Activated CD4-positive, CD25-positive, alpha-beta regulatory T cell treated with anti-CD3 and anti-CD28 coated beads, Interleukin-2, amount 50 U/mL, for 72 hours (primary cell): Measurements from ENCODE around the gene ZNF366.
A peak's percentile ranks its signal among the peaks of the same experiment; 100 is the strongest.

Experiments used
- DNase-seq: peaks from one replicate; pipeline ENCODE4 v3.0.0; 2021

The ZNF366 gene, protein sequence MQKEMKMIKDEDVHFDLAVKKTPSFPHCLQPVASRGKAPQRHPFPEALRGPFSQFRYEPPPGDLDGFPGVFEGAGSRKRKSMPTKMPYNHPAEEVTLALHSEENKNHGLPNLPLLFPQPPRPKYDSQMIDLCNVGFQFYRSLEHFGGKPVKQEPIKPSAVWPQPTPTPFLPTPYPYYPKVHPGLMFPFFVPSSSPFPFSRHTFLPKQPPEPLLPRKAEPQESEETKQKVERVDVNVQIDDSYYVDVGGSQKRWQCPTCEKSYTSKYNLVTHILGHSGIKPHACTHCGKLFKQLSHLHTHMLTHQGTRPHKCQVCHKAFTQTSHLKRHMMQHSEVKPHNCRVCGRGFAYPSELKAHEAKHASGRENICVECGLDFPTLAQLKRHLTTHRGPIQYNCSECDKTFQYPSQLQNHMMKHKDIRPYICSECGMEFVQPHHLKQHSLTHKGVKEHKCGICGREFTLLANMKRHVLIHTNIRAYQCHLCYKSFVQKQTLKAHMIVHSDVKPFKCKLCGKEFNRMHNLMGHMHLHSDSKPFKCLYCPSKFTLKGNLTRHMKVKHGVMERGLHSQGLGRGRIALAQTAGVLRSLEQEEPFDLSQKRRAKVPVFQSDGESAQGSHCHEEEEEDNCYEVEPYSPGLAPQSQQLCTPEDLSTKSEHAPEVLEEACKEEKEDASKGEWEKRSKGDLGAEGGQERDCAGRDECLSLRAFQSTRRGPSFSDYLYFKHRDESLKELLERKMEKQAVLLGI

DNA sequence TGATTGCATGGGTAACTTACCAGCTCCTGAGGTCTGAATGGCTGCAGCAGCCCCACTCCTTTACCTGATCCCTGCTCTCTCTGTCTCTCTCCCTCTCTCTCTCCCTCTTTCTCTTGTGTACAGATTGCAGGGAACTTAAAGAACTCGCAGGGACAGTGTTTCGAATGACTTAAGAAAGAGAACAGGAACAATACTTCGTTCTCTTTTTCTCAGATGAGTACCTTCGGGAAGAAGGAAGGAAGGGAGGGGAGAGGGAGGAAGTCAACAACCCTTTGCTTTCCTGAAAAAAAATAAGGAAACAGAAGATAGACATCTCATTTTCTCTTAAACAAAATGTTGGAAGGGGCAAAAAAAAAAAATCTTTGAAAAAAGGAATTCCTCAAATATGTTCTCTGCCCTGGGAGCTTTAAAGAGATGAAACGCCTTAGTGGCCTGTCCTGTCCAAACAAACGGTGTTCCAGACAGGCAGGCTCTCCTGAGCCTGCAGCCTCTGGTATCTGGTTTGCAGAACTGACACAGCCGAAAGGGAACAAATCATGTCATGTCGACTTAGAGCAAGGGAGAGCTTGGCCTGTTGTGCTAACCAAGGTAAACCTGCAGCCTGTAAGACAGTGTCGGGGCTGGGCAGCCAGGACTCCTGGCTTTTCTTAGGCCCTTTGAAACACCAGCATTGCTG lies at the start of gene ZNF366:
ZNF366 (minus strand) TSS at position 180 of the 676 bp plus-strand sequence. CDS start 45,914 bp downstream, outside the sequence.
- no peak for DNase-seq

DNA sequence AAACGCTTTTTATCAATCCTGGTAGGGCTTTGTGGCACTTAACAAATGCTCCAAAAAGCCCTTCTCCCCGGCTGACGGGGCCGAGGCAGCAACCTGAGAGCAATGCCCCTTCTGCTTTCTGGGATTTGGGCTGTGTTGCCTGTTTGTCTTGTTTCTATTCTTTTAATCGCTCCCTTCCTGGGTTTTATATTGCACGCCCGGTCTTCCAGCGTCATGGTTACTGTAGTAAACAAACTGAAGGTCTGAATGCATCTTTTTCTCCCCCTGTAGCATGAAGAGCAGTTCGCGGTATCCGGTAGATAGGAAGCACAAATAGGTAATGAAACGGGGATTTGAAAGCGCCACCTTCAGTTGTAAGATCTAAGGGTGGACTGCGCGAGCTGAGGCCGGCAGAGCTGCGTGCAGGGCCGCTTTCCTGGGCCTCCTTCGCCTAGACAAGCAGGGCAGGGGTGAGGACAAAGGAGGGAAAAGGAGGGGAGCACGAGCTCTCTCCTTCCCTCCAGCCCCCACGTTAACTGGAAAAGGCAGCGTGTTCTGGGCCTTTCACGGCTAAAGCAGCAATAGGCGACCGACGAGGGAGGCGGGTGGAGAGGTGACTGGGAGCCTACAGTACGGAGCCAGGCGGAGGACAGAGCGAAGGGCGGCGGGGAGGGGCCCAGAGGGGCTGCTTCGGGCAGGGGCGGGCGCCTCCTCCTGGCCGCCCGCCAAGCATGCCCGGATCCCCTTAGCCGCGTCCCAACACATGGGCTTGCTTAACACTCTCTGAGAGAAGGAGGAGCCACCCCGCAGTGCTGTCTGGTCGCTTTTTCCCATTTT lies 49.3 kb upstream of the ZNF366 start:
- DNase-seq: peak; percentile 31

DNA sequence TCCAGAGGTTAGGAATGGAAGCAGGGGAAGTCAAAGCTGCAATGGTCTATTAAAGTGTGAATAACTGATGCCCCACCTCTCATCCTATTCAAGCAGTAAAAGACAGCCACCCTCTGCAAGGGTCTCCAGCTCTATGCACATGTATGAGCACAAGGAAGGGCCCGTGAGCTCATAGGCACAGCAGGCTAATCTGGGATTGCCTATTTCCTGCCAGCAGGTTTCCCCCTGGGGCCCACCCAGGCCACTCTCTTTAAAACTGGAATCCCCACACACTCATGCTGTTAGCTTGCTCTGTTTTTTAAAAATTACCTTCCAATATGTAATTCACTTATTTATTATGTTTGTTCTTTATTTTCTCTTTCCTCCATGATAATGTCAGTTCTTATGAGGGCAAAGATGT lies 48.7 kb upstream of the ZNF366 start:
- no peak for DNase-seq

DNA sequence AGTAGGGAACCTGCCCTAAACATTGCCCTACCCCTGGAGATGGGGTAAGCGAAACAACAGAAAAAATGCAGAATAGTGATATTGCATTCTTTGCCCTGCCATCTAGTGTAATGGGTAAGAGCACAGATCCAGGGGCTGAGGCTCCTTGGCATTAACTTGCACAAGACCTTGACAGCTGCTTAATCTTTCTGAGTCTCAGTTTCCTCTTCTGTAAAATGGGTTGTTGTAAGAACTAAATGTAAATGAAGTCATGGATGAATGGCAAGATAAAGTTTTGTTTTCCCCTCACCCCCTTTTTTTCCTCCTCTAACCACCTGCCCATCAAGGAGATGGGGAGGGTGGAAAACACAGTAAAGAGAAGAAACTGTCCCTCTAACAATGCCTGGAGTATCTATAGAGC lies 47.7 kb upstream of the ZNF366 start:
- no peak for DNase-seq

DNA sequence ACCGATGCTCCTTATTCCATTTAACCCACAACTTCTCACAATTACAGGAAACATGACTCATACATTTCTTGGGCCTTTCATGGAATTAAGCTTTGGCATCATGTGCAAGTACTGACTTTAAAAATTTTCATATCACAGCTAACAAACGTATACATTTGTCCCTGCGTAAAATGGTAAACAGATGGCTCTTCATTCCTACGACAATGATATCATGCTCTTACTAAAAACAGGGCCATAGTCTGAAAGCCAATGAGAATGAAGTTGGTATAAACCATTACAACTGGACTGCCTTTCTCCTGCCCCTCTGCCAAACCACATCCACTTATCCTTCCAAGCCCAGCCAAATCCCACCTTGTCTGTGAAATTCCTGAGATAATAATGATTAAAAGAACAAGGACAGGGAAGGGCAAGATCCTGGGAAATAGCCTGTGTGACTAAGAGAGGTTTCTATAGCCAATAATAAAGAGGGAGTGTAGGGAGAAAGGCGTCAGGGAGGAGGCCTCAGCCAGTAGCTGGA lies 44.9 kb upstream of the ZNF366 start:
- no peak for DNase-seq

DNA sequence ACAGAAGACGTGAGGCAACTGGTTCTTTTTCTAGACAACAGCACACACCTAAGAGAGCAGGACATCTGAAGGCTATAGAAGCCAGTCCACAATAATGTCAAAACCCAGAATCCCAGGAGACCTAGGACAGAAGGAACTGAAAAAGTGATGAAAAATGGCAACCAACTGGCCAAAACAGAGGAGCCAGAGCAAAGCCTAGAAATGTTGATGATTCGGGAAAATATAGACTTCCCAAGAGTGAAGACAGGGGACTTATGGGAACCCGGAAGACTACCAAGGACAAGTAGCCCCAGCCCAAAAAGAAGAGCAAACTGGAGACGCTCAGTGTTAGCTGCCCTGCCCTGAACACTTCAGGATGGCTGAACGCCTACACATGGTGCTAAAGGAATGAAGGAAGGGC lies 43.4 kb upstream of the ZNF366 start:
- no peak for DNase-seq

DNA sequence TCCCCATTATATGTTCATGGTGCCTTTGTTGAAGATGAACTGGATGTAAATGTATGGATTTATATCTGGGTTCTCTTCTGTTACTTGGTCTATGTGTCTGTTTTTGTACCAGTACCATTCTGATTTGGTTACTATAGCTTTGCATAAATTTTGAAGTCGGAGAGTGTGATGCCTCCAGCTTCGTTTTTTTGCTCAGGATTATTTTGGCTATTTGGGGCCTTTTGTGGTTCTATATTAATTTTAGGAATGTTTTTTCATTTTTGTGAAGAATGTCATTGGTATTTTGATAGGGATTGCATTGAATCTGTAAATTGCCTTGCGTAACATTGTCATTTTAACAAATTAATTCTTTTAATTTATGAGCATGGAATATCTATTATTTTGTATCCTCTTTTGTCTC lies 36.6 kb upstream of the ZNF366 start:
- no peak for DNase-seq

DNA sequence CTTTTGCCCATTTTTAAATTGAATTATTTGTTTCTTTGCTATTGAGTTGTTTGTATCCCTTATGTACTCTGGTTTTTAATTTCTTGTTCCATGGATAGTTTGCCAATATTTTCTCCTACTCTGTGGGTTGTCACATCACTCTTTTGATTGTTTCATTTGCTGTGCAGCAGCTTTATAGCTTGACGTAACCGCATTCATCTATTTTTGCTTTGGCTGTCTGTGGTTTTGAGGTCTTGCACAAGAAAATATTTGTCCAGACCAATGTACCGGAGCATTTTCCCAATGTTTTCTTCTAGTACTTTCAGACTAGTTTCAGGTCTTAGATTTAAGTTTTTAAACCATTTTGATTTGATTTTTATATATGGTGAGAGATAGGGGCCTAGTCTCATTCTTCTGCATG lies 36.2 kb upstream of the ZNF366 start:
- no peak for DNase-seq

DNA sequence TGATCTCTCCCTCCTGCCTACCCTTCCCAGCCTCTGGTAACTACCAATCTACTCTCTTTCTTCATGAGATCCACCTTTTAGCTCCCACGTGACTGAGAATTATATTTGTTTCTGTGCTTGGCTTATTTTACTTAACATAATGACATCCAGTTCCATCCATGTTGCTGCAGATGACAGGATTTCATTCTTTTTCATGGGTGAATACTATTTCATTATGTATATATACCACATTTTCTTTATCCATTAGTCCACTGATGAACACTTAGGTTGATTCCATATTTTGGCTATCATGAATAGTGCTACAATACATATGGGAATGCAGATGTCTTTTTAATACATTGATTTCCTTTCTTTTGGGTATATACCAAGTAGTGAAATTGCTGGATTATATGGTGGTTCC lies 35.5 kb upstream of the ZNF366 start:
- DNase-seq: no peak

DNA sequence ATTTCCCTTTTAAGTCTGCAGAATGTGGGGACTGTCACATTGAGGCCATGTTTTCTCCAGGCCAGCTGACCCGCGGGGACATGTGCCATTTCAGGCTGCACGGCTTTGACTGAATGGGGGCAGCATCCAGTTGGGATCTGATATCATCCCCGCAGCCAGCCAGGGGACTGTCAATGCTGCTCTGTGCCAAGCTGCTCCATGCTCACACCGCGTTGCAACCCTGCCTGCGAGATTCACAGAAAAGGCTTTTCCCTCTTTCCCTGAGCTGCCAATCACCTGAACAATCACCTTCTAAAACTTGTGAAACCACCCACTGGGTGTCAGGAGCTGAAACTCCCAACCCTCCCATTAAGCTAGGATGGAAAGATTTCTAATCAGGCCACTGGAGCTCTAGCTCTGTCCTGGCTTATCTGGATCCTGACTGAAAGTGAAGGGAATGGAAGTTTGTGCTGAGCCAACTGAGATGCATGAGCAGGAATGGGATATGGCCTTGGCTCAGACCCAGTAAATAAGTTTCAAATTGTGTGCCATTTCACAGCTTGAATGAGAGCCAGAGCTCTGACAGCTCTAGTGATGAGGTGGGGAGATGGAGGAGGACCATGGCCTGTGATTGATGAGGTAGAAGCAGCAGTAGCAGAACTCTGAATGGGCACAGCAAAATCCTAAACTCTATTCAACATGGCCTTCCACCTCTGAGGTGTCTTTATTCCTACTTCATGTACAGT lies 34.5 kb upstream of the ZNF366 start:
- no peak for DNase-seq

DNA sequence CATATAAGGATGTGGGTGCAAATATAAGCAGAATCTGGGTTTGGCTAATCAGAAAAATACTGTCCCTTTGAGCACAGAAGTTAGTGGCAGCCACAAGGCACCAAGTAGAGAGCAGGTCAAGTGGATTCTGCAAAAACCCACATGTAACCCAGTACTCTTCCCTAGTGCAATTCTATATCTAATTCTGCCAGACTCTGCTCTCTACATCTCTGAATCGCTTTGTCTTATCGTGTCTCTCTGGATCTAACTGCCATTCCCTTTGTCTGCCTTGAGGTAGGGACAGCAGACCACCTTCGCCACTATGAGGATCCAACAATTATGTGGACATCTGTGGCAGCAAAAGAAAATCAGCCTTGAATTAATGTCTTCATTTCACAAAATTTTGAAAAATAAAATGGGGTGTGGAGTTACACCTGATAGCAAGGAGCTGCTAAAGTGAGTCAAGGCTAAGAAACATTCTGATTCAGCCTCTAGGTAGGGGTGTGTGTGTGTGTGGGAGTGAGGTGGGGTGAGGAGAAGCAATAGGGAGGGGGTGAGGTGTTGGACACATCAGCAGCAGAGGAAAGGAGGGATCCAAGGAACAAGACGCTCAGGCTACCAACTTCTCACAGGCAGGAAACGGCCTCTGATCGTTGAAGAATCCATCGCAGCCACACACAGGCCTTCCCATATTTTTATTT lies 33.7 kb upstream of the ZNF366 start:
- DNase-seq: no peak

DNA sequence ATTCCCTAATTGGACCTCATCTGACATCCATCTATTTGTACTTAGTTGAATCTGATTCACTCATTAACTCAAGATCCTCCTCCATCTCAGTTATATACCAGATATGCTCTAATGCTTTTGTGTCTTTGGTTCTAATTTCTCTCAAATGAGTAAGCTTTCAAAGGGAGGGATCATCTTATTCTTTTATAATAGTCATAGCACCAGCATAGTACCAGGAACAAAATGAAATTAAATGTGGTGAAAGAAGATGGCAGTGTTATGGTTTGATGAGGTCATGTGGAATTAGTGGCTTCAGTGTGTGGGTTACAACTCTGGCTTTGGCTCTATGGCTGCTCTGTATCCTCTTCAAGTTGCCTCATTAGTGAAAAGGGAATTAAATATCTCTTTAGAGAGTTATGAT lies 32.5 kb upstream of the ZNF366 start:
- no peak for DNase-seq

DNA sequence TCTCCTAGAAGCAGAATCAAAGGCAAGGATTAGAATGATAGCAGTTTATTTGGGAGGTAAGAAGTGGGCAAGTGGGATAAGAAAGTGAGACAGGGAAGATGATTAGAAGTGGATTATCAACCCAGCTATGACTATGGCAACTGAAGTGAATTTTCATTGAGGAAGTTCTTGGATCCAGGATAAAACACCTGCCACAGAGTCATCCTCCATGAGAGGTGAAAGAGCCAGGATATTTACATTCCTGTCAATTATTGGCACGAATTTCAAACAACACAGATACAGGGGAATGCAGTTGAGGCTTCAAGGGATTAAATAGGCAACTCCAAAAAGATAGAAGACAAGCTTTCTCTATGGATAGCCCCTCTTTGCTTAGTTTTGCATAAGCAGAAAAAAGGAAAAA lies 31.8 kb upstream of the ZNF366 start:
- DNase-seq: no peak

DNA sequence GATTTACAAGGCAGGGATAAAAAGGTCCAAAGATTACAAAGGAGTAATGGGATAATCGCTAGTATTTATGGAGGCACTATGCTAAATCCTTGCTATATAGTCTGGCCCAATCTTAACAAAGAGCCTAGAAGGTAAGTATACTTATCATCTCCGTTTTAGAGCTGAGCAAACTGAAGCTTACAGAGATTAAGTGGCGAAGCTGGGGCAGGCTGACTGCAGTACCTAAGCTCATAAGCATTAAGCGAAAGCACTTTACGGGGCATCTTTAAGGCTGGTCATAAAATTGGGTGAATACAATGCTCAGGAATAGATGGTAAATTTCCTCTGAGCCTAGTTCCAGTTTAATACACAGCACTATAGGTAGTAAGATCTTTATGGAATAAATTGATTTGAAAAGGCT lies 30.0 kb upstream of the ZNF366 start:
- no peak for DNase-seq

DNA sequence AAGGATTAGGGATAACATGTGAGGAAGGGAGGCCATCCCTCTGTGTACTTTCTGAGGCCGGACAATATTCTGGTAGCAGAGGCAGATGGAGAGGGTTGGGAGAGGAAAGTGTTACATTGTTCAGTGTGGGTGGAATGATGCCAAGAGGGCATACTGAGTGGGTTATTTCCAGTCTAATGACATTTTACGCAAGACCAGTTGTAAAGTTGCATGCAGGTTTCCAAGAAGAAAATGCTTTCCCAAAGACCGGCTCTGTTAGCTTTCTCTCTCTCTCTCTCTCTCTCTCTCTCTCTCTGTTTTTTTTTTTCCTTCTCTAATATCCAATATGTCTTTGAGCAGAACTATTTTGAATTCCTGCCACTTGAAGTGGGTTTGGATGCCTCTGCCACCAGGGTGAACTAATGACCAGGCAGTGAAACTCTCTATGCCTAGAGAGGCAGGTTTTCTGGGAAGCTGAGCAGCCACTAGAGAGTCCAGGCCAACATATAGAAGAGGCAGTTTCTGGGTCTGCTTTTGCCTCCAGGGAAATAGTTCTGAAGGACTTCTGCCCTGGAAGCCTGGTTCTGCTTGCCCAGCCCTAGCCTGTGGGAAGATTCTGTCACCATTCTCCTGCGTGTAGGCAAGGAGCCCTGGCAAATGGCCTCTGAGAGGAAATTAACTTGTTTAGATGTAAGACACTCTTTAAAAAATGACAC lies 24.4 kb upstream of the ZNF366 start:
- no peak for DNase-seq

DNA sequence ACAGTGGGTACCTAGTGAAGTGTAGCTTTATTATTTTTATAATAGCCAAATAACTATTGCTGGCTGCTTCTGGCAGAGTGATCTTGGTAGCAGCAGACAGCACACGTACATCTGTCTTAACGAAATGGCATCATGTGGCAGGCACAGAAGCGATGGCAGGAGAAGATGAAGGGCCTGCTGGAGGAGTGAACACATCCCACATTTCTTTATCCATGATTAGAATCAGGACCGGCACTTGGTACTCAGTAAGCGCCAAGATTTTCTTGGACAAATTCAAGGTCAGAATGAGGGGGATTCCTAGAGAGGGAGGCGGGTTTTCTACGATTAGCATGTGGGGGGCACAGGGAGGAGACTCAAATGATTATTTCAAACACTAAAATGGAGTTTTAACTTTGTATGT lies 23.0 kb upstream of the ZNF366 start:
- DNase-seq: no peak

DNA sequence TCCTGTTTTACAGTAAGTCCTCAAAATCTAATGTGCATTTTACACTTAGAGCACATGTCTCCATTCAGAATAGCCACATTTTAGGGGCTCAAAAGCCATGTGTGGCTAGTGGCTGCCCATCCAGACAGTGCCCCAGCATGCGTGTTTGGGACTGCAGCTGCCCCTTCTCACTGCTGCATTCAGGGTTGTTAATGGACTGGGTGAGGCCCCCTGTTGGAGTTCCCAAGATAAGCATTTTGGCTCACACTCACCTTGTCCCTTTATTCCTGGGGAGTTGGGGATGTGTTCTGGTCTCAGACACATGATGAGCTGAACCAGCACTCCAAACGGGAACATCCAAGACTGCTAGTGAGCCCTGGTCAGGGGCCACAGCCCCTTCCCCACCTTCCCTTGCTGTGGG lies 22.2 kb upstream of the ZNF366 start:
- DNase-seq: no peak

DNA sequence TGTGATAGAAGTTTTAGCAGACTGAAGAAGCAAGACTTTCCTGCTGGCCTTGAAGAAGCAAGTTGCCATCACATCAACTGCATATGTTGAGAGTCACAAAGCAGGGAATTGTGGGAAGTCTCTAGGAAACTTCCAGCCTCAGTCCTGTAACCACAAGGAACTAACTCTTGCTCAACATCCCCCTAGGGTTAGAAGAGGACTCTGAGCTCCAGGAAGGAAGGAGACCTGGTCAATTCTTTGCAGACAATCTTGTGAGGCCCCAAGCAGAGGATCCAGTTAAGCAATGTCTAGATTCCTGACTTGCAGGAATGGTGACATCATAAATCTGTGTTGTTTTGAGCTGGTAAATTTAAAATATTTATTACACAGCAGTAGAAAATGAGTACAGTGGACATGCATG lies 18.6 kb upstream of the ZNF366 start:
- no peak for DNase-seq

DNA sequence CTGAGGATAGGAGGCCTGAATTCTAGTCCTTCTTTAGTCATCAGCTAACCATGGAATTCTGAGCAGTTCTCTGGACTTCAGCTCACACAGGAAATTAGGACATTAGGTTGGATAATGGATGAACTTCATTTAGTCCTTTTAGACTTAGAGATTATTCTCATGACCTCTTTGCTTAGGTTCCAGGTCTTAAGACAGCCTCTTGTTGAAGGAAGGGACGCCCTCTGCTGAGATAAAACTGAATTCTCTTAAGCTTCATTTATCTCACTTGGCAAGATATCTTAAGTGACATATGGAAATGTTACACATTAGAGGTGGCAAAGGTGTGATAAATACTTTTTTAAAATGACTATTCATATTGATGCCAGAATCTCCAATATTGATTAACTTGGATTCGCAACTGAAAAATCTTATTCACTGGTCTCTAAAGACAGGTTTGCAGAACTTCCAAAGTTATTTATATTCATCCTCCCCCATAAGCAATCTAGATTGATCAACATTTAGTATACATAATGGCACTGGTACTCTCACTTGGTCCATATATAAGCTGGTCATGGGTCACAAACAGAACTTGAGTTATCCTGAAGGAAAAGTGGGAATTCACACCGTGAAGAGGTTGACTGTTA lies 16.9 kb upstream of the ZNF366 start:
- DNase-seq: no peak

DNA sequence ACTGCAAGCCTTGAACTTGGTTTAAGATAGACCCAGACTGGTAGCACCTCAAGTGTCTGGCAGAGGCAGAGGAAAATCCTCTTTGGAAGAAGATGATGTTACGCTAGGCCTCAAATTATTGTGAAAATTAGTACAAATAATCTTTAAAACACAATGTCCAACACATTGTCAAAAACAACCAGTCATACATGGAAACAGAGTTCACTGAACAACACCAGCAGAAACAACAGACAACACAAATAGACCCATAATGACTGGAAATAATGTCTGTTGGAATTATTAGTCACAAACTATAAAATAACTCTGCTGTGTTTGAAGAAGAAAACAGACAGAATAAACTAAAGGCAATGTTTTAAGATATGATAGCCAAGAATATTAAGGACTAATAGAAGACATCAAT lies 15.4 kb upstream of the ZNF366 start:
- no peak for DNase-seq
